ENCODE measurements around the gene MED6.

The MED6 gene

DNA sequence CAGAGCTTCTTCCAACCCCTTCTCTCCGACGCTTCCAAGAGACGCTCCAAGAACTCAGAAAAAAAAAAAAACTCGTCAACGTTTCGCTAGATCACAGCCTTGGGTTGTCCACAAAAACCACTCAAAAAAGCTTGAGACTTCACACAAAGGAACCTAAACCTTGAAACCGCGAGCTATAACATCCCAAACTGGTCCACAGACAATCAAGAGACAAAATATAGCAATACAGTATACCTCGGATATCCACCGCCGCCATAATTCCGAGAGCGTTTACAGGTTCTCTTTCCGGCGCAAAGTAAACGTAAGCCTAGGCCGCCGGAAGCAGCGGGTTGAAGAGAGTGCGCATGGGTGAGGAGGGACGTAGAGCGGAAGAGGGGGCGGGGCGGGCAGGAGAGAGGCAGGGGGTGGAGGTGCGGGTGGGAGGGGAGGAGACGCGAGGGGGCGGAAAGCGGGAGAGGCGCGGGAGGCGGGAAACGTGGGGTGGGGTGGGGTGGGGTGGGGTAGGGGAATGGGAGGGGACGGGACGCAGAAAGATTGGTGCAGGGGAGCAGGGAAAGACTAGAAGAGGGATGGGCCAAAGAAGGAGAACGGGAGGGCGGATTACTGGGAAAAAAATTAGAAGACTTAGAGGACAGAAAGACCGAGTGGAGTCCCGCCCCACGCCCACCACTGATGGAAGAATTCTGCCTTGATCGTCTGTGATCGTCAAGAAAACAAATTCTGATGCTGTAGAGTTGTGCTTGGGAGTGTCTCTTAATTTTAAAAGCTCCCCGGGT is at the start of gene MED6:
Gene MED6, minus strand, starts transcription at position 274 of the 776 bp plus-strand sequence. Its CDS starts 18 bp downstream, at position 256.
- DNase-seq, result peak; percentile 98

DNA sequence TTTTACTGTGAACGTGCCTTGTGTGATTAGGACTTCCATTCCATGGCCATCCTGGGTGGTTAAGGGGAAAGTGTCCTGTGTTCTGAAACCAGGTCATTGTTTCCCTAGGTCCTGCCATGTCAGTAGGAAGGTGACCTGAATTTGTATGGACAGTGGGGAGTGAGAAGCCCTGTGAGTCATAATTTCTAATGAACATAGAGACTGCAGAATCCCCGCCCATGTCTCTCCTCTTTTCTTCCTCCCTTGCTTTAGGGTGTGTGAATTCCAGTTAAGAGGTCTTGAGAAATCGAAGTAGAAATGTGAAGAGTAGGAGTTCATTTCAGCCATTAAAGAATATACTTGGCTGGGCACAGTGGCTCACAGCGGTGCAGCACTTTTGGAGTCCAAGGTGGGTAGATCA is 49.3 kb upstream of the MED6 start:
- no peak for DNase-seq

GRCh38 chr14:70648346-70648745 is 47.9 kb upstream of the MED6 start:
- no peak for DNase-seq

DNA sequence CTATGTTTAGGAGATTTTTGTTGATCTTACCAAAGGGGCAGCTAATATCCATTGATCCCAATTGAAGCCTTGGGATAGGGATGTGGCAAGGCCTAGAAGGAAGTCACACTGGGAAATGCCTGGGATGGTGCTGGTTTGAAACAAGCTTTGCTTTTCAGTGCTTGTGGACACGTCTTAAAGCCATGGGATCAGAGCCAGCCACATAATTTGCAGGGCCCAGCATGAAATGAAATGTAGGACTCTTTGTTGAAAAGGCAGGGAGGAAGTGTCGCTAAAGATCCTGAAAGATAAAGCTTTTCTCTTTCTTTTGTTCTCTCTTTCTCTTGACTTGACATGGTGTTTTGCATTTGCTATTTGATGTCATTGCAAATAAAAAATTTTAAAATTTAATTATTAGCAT is 46.2 kb upstream of the MED6 start:
- no peak for DNase-seq

DNA sequence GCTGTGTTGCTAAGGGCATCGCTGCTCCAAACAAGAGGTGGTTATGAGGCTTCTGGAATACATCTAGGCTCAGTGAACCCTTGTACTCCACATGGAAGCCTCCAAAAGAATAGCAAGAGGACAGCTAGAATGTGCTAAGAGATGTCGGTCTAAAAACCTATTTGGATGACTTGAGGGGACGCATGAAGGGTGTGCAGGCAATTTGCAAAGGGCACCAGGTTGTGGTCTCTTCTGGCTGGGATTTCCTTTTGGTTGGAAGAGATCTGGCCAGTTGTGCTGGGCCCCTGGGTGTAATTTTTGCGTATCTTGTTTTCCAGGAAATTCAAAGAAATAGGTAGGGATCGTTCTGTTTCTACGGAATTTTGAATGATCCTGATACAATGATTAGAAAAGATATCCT is 45.4 kb upstream of the MED6 start:
- no peak for DNase-seq

DNA sequence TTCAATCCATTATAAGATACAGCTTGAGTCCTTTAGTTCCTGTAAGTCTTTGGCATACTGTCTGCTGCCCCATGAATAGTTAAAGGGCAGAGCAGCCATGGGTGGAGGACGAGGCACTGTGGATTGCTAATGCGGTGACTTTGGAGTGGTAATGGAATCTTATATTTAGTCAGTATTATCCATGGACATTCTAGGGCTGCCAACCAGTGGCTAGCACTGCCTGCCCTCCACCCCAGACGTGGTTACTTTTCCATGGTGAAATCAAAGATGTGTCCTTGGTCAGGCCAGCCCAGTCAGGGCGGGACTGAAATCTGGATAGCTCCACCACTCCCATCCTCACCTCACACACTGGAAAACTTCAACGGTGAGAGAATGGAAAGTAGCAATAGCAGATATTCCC is 43.5 kb upstream of the MED6 start:
- no peak for DNase-seq

DNA sequence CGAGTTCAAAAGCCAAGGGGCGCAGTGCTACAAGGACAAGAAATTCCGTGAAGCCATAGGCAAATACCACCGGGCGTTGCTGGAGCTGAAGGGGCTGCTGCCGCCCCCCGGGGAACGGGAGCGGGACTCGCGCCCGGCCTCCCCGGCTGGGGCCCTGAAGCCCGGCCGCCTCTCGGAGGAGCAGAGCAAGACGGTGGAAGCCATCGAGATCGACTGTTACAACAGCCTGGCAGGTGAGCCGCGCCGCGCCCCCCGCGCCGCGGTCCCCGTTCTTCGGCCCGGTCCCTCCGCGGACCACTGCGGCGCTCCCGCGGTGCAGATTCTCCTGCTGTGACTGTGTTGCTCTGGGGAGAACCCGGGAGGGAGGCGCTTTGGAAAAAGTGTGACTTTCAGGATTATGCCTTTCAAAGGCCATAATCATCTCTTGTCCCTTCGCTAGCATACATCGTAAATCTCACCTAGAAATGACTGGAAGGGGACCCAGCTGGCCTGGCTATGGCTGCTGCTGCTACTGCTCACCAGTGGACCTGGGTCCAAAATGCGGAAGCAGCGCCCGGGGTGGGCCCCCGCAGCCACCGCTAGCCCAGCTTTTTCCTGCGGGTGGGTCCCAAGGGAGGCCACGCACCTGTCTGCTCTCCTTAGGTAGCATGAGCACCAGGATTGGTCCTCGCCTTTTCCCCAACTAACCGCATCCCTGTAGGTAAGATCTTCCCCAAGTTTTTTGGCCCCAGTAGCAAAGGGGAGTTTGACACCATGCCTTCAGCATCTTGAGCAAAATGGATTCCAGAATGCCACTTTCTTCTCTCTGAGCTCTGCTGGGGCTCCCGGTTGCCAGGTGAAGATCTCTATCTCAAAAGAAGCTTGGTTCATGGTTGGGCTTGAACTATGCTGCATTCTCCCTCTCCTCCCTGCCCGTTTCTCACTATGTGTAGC is 42.1 kb upstream of the MED6 start:
- peak; percentile 23 for DNase-seq

- no peak for DNase-seq
These were observed 41.3 kb upstream of the MED6 start, which contains the start of gene TTC9 for GRCh38 chr14:70641548-70642302. TTC9 (plus strand) TSS chr14:70641916; CDS start chr14:70642130, 214 bp downstream.

DNA sequence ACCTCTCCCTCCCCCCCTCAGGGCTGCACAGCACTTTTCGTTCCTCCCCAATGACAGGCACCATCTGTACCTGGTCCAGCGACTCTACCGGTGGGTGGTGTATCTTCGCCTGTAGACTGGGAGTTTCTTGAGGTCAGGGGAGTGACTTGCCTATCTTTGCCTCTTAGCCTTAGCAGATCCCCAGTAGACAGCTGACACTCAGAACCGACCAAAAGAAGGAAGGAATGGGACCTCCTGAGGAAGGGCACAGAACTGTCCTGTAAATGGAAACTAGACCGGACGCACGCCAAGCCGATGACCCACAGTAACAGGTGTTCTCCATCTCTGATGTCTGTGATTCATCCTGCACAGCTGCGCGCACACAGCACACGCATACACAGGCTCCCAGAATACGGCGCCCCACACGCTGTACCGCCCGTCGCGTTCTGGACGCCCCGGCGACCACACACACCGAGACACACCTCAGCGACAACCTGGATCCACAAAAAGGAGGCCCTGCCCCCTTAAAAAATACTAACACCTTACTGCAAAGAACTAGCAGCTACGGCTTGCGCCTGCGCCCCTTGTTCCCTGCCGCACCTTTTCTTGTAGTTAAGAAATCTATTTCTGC is 40.6 kb upstream of the MED6 start:
- peak; percentile 38 for DNase-seq

DNA sequence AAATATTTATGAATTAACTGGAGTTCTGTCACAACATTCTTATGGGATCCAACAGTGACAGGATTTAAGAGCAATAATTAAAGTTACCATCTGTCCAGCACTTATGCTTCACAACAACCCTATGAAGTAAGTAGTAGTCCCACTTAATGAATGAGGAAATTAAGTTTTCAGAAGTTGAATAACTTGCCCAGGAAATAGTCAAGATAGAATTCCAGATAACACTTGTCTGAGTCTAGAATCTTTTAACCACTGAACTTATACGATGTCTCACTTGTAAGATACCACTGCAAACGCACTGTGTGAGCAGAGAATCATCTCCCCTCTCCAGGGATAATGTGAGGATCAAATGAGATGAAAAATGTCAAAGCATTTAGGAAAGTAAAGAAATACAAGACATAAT is 38.0 kb upstream of the MED6 start:
- DNase-seq, result peak; percentile 92

- DNase-seq, result no peak
These were observed 35.6 kb upstream of the MED6 start for GRCh38 chr14:70635971-70636595.

DNA sequence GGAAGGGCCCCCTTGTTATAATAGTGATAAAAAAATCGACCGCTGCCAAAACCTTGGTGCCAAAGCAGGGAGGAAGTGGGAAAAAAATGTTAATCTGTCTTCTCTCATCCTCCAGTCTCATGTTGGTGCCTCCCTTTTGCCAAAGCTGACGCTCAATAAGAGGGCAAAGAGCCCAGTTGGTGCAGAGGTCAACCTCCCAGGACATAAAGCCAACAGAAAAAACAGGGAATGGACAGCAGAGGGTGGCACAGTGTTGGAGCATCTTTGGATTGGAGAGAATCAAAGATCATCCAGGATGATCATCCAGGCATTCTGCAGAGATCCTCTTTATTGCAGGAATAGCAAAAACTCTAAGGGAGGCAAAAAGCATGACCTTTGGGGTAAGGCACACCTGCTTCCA is 31.5 kb upstream of the MED6 start:
- DNase-seq, result no peak

DNA sequence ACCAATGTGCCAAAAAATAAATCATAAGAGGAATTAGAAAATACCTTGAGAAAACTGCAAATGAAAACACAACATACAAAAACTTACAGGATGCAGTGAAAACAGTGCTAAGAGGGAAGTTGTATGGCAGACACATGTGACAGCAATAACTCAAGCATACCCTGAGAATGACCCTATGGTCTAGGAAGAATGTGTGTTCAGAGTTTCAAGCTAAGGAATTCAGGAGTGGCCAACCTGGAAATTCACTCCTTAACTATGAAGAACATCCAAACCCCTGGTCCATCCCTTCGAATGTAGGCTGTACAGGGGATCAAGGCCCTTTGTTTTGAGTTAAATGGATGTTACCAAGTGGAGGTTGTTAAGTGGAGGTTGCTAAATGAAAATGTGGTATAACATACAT is 24.5 kb upstream of the MED6 start:
- DNase-seq, result no peak

DNA sequence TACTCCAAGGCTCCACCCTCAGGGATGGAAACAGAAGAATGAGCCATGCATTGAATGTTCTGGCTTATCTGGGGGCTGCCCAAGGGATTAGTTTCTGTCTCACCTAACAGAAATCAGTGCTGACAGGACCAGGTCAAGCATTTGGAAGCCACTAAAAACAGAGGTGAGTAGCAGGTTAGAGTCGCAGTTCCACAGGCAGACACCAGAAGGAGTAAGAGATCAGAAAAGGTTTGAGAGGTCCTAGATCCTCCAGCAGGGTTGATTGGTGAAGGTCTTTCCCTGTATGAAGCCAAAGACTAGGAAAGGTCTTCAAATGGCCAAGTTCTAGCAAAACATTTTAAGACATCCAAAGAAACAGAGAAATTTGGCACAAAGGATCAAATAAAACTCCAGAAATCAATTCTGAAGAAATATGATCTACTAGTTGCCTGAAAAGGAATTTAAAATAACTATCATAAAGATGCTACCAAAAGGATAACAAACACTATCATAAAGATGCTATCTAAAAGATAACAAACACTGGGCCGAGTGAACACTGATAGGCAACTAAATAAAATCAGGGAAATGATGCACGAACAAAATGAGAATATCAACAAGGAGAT is 21.8 kb upstream of the MED6 start:
- DNase-seq, result peak; percentile 68

DNA sequence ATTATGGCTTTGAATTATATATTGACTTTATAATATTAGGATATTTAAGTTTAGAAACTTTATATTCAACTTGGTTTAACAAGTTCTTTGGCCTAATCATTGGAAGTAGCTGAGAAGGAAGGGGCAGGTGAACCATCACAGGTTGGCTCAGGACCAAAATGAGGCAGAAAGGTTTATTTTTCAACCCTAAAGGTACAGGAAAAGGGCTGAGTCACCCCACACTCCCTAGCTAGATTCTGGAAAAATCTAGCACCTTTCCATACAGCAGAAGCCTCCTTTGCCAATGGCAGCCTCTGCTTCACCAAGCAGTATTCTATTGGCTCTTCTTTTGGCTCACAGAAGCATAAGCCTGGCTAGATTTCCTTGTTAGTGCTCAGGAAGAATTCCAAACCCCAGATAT is 19.3 kb upstream of the MED6 start:
- no peak for DNase-seq

DNA sequence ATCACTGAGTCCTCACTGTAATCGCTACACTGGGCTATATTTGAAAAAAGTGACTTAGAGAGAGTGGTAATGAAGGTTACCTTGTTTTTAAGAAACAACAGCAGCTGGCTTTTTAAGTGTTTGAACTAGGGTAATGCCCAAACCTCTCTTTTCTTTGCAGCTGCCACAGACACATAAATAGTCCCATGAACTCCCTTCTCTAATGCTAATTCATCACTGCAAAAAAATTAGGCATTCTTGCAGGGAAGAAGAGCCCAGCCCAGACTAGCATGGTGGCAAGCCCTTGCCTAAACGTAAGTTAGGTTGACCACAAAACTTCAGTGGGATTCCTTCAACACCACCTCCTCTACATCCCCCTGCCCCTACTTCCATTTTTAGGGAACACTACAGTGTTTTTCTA is 17.9 kb upstream of the MED6 start:
- no peak for DNase-seq

- DNase-seq, result no peak
These were observed 16.2 kb upstream of the MED6 start for GRCh38 chr14:70616646-70617045.

- no peak for DNase-seq
These were observed 10.8 kb upstream of the MED6 start for GRCh38 chr14:70611216-70611615.

- DNase-seq, result no peak
These were observed 1.8 kb upstream of the MED6 start for GRCh38 chr14:70602254-70602653.

DNA sequence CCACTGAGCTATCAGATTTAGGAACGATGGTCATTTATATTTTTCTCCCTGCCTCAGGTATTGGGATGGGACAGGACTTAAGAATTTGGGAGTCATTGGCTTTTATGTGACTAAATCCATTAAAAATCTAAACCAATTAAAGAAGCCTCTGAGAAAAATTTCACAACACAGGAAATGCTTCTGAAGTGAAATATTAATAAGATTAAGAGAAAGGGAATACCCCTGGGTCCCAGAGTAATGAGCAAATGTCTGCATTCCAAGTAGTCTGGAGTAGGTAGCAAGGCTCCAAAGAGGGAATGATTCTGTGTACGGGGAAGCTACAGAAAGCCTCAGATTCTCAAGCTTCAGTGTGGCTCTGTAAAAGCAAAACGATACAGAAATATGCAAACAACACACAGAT is 707 bp upstream of the MED6 start:
- DNase-seq, result no peak

DNA sequence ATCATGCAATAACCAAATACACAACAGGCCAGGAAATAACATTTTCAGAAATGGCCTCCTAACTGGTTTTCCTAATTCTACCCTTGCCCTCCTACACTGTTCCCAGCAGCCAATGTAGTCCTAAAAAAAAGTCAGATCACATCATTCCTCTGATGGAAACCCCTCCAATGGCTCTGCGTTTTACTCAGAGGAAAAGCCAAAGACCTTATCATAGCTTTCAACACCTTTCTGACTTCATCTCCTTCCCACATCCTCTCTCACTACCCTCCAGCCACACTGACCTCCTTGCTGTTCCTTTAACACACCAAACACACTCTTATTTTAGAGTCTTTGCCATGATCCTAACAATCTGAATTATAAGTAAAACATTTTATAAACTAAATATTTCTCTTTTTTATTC is 1.1 kb downstream of the MED6 start:
- no peak for DNase-seq

GRCh38 chr14:70597731-70598130 is 2.7 kb downstream of the MED6 start:
- DNase-seq, result no peak
